ENCODE data around the gene MLYCD.

Gene MLYCD

DNA sequence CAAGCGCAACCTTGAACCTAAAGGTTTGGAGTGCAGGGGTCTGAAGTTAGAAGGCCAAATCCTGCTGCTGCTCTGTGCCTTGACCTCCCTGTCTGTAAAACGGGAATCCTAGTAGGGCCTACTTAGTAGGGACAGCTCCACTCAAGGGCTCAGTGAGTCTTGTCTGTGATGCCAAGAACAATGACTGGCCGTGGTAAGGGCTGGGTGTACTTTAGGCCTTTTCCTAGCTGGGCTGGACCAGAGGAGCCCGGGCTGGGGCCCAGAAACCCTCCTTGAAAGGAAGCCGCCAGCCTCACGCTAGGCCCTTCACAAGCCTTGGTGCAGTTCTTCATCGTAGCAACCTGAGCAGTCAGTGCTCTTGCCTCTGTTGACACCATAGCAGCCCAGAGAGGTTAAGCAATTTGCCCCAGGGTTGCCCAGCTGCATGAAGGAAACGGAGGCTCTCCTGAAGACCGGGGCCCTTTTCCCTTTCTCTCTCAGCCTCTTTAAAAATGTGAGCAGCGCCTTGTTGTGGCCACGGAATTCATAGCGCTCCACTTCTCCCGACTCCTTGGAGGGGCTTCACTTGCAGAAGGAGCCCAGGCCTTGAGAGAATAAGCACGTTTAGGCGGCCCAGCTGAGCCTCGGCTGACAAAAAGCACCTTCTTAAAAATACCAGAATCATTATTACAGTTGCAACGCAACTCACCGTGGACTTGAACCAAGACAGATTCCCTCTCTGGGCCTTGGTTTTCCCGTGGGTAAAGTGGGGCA is 73.5 kb downstream of the MLYCD start:
- no peak for DNase-seq

DNA sequence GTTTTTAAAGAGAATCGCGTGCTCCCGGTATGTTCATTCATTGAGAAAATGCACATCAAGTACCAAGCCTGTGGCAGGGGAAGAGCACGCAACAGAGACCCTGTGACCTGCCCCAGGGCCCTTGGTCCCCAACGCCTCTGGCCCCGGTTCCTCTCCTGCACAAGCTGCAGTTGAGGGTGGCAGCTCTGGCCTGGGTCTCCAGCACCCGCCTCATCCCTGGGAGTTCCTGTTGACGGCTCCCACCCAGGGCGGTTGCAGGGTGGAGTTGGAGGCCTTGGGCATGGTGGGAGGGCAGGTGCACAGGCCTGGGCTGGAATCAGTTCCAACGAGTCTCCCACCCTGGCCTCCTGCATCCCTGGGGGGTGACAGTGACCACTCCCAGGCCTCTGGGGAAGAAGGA is 74.2 kb downstream of the MLYCD start:
- no peak for DNase-seq

DNA sequence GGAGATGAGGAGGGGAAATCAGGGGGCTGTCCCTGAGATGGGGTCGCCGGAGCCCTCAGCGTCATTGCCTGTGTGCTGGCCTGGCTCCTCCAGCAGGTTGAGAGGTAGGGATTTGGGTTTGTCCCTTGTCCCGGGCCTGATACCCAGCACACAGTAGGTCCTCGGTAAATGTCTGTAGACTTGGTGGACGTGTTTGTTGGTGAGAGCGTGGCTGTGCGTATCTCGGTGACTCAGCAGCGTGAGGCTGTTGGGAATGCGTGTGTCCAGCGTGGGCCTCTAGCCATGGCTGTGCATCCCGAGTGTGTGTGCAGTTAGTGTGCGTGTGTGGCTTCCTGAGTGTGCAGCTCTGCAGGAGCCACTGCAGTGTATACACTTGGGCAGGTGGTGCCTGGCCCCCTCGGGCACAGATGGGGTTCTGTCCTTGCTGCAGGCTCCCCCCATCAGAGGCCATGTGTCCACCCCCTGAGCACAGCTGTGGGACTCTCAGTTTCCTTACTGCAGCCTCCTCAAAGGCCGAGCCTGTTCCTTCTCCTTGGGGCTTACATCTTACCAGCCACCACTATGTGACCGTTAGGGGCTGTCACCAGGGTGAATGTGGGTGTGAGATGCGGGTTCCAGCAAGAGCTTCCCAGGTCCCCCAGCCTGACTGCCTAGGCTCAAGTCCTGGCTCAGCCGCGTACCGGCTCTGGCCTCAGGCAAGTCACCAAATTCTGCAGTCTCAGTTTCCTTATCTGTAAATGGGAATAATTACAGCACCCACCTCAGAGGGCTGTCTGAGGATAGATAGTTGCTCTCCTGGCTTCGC is 74.9 kb downstream of the MLYCD start:
- no peak for DNase-seq

DNA sequence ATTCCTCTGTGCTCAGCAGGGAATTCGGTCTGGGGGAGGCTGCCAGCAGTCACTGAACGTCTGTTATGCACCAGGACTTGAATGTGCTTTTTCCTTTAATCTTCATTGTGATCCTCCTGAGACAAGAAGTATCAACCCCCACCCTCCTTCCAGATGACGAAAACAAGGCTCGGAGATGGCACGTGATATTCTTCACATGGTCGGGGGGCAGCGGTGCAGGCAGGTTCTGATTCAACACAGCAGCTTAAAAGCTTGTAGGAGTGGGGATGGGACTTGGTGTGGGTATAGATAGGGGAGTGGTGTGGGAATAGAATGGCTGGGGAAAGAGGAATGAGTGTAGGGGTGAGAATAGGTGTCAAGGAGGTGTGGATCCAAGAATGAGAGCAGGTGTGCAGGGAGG is 75.6 kb downstream of the MLYCD start:
- DNase-seq: no peak

DNA sequence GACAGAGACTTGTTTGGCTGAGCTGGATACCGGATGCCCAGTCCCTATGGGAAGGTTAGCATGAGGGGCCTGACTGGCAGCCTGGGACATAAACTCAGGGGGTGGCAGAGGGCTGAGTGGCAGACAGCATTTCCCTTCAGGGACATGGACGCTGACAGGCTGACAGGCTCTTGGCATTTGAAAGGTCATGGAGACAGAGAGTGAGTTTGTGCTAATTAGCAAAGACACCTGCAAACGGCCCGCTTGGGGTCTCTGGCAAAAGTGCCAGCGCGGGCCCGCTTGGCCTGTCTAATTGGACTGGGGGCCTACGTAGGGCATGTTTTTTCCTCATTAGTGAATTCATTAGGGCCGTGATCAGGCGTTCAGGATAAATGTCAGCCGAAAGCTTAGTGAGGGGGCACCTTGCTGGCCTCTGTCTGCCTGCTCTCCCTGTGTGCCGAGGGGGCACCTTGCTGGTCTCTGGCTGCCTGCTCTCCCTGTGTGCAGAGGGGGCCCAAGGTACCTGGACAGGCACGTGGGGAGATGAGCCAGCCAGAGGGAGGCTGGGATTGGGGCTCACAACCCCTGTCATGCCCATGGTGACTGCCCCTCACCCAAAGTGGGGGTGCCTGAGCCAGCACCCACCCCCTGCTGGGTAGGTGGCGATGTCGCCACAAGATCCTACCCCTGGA is 76.8 kb downstream of the MLYCD start:
- no peak for DNase-seq
